ENCODE data around the gene EDNRB. TPM values are rescaled to one million over a fixed set of nuclear protein-coding genes. Genes with fewer than 3 reads are reported as not detected.

EDNRB gene
- polyA plus RNA-seq, 3 donors, result 0.08 to 0.53 (median 0.37) TPM

GRCh38 chr13:77904031-77904430 is 14.6 kb downstream of the EDNRB start:
- Mint-ChIP-seq H3K4me1 (peaks cover 10% of the 10 kb centered on the region), H3K27ac (no peak overlapping the region), H3K27me3 (ENCODE audit: low read depth in 3 of 3) (peaks cover 1 to 2% (median 1%) of the 10 kb centered on the region in 3 donors), H3K36me3 (peaks cover 0 to 7% of the 10 kb centered on the region in 2 donors), H3K4me3 (no peak overlapping the region), H3K9me3 (peaks cover 7 to 19% (median 7%) of the 10 kb centered on the region in 7 donors)
- H3K27me3 ChIP-seq (ENCODE audit: control insufficient read depth in 2 of 2, insufficient read depth in 2 of 2, low read length in 2 of 2), result no peaks in the 10 kb centered on the region
- no peaks in the 10 kb centered on the region for H3K79me2 ChIP-seq (ENCODE audit: insufficient read depth, low read length)
- no peak overlapping the region for H3K4me2 ChIP-seq (replicated peaks; ENCODE audit: extremely low read depth, low read length, poor library complexity, severe bottlenecking)
- H2AFZ ChIP-seq (ENCODE audit: insufficient read depth, low read depth, low read length, poor library complexity, severe bottlenecking), result no peak overlapping the region
- H3K4me3 ChIP-seq (replicated peaks in 1 of 3; ENCODE audit: low read depth in 2 of 3, low read length in 3 of 3), result no peak overlapping the region
- WGBS (ENCODE audit: insufficient coverage), result 97% methylated on average over 2 of the region's 4 CpGs
- no peak for DNase-seq
- H3K9ac ChIP-seq (ENCODE audit: insufficient read depth, low read length, poor library complexity, severe bottlenecking), result no peak overlapping the region
- H3K36me3 ChIP-seq (replicated peaks in 1 of 2; ENCODE audit: control insufficient read depth in 1 of 2, insufficient read depth in 2 of 2, low read length in 2 of 2), result no peaks in the 10 kb centered on the region
- H3K4me1 ChIP-seq (ENCODE audit: control insufficient read depth in 1 of 2, insufficient read depth in 2 of 2, low read length in 2 of 2), result peaks cover 0 to 4% of the 10 kb centered on the region in 2 donors
- H4K20me1 ChIP-seq (ENCODE audit: insufficient read depth, low read length), result no peaks in the 10 kb centered on the region
- H3K9me3 ChIP-seq (replicated peaks in 1 of 2; ENCODE audit: control insufficient read depth in 1 of 2, insufficient read depth in 1 of 2, low read length in 2 of 2), result peaks cover 7 to 8% of the 10 kb centered on the region in 2 donors
- no peak overlapping the region for H3K27ac ChIP-seq (ENCODE audit: low read depth in 1 of 2, low read length in 2 of 2)
- intact Hi-C loops (cut with micrococcal nuclease), result no loop called here
- no peak for TF ChIP-seq CTCF (IDR thresholded peaks at IDR 0.05)

- H3K4me3 ChIP-seq (replicated peaks in 1 of 3; ENCODE audit: low read depth in 2 of 3, low read length in 3 of 3), result no peak overlapping the region
- no peak overlapping the region for H2AFZ ChIP-seq (ENCODE audit: insufficient read depth, low read depth, low read length, poor library complexity, severe bottlenecking)
- H4K20me1 ChIP-seq (ENCODE audit: insufficient read depth, low read length), result no peaks in the 10 kb centered on the region
- WGBS (ENCODE audit: insufficient coverage), result no CpG with 5 or more reads among the region's 1 CpG
- no peak overlapping the region for H3K4me2 ChIP-seq (replicated peaks; ENCODE audit: extremely low read depth, low read length, poor library complexity, severe bottlenecking)
- Mint-ChIP-seq H3K27me3 (ENCODE audit: low read depth in 3 of 3) (peaks cover 1 to 2% (median 1%) of the 10 kb centered on the region in 3 donors), H3K36me3 (peaks cover 0 to 7% of the 10 kb centered on the region in 2 donors), H3K27ac (no peak overlapping the region), H3K4me3 (no peak overlapping the region), H3K4me1 (peaks cover 10% of the 10 kb centered on the region), H3K9me3 (peaks cover 7 to 19% (median 7%) of the 10 kb centered on the region in 7 donors)
- DNase-seq, result no peak
- no peaks in the 10 kb centered on the region for H3K79me2 ChIP-seq (ENCODE audit: insufficient read depth, low read length)
- peaks cover 0 to 4% of the 10 kb centered on the region in 2 donors for H3K4me1 ChIP-seq (ENCODE audit: control insufficient read depth in 1 of 2, insufficient read depth in 2 of 2, low read length in 2 of 2)
- no peaks in the 10 kb centered on the region for H3K27me3 ChIP-seq (ENCODE audit: control insufficient read depth in 2 of 2, insufficient read depth in 2 of 2, low read length in 2 of 2)
- no peaks in the 10 kb centered on the region for H3K36me3 ChIP-seq (replicated peaks in 1 of 2; ENCODE audit: control insufficient read depth in 1 of 2, insufficient read depth in 2 of 2, low read length in 2 of 2)
- H3K9ac ChIP-seq (ENCODE audit: insufficient read depth, low read length, poor library complexity, severe bottlenecking), result no peak overlapping the region
- intact Hi-C loops (cut with micrococcal nuclease), result no loop called here
- no peak overlapping the region for H3K27ac ChIP-seq (ENCODE audit: low read depth in 1 of 2, low read length in 2 of 2)
- no peak for TF ChIP-seq CTCF (IDR thresholded peaks at IDR 0.05)
- H3K9me3 ChIP-seq (replicated peaks in 1 of 2; ENCODE audit: control insufficient read depth in 1 of 2, insufficient read depth in 1 of 2, low read length in 2 of 2), result peaks cover 7 to 8% of the 10 kb centered on the region in 2 donors
Measured at GRCh38 chr13:77903435-77903834, 15.2 kb downstream of the EDNRB start.
